Stimulated activated CD4-positive, alpha-beta T cell treated with anti-CD3 and anti-CD28 coated beads, Interleukin-2, amount 100 ng/mL, for 48 hours (primary cell): ENCODE data around the gene GPC3.
"Not testable (repeated sequence)": the region's sequence is repeated elsewhere in the genome, so short reads cannot be mapped to it uniquely, and the experiment has no call there.

ENCODE experiments used
- DNase-seq, 2 donors: peaks; one replicate each; pipeline ENCODE4 v3.0.0-alpha.2; 2020

GPC3 gene

DNA sequence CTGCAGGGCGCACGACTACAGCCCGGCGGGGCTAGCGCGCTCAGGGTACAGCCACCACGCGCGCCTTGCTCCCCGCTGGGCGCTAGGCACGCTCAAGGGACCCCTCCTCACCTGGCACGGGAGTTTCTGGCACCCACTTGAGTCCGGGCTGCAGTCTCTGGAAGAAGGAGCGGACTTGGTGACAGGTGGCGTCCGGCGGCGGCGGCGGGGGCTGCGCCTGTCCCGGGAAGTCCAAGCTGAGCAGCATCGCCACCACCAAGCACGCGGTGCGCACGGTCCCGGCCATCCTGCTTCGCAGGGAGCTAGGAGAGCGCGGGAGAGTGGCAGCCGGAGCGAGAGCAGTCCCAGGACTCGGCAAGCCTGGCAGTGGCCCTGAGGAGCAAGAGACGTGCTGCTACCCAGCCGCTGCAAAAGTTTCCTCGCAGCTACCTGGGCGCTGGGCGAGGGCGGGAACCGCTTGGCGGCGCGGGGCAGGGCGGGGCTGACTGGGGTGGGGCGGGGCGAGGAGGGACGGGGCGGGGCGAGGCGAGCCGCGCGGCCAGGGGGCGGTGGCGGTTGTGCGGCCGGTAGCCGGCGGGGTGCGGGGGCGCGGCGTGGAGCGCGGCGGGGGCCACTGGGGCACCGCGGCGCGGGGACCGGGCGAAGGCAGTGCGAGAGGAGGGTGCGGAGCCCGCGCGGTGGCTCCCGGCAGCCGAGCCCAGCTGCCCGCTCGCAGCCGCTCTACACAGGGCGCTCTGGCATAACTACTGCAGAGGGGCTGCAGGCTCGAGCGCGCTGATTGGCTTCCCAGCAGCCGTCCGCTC is at the start of gene GPC3:
Gene GPC3 (minus strand): TSS at position 431 of the 803 bp plus-strand sequence.
- peak; percentile 1 to 38 for DNase-seq

DNA sequence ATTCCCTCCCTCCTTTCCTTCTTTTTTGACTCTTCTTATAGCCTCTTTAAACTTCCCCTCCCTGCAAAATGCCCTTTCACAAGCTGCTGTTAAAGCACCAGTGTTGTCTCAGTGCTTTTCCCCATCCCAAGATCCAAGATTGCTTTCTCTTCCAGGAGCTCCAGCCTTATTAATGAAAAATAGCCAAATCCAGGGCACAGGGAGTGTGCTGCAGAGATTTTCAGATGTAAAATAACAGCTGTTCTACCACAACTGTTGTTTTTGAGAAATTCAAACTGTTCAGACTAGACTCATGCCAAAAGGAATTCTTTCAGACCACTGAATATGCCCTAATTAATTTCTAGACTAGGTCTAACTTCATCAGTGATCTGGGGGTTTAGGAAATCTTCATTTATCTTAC is 47.0 kb upstream of the GPC3 start:
- no peak for DNase-seq

DNA sequence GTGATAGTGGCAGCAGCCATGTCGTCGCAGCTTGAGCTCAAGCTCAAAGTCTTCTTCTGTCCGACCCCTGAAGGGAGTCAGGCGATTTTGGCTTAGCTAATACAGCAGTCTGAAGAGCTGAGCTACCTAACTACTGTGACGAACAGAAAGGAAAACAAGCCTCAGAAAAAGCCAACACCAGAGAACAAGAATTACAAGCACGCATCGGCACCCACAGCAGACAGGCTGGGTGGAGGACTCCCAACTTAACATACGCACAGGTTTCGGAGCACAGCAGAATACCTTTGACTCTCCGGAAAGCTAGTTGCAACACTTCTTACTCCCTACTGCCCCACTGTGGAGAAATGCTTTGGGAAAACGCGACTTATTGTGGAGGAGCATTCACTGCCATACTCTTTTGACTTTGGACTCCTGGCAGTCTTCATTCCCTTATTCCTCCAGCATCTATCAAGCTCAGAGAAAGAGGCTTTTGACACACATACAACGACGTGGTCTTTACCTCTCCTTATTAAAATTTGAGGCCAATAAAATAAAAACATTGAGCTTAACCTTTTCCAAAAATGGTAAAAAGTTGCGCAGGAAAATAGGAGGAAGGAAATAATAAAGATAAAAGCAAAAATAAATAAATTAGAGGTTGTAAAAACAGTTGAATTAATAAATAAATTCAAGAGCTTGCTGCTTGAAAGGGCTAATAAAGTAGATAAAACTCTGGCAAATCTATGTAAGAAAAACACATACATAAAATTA is 41.3 kb upstream of the GPC3 start:
- DNase-seq: peak; percentile 17 to 19

DNA sequence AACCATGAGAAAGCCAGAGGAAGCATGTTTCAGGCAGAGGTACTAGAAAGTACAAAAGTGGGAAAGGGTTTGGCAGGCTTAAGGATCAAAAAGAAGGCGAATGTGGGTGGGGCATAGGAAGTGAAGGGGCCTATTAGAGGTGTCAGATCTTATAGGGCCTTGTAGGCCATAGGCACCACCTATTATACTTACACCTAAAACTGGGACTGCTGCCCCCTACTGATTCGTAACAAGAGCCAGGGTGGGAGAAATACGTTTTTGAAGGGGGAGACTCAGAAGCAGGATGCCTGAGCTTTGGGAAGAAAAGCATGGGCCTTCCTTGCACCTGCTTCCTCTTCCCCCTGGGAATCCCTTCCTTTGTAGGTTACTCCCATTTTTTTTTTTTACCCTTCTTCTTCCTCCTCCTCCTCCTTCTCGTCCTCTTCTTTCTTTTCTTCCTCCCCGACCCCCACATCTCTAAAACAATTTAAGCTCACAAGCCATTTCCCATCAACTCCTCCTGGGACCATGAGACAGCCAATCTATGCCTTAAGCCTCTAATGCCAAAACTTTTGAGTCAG is 40.7 kb upstream of the GPC3 start:
- DNase-seq: no peak

DNA sequence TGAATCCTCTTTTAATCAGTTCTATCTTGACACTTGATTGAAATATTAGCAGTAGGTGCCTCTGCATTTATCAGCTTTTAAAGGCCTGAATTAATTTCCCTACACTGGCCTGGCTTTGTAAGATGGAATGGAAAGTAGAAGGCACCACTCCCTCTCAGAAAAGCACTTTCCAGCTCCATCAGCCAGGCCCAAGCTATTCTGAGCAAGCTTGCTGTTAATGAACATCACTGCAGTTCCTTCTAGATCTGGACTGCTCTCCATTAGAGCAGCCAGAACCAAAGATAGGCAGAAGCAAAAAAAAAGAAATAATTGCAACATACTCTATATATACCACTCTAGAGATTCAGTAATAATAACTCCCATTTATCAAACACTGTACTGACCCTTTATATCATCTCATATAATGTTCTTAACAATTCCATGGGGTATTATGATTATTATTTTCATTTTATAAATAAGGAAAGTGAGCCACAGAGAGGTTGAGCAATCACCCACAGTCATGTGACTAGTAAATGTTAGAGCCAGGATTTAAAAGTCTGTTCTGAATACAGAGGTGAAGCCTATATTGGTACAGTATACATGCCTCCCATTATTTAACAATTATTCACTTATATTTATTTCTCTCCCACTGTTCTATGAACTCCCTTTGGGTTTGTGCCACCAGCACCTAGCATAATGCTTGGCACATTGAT is 39.4 kb upstream of the GPC3 start:
- no peak for DNase-seq

DNA sequence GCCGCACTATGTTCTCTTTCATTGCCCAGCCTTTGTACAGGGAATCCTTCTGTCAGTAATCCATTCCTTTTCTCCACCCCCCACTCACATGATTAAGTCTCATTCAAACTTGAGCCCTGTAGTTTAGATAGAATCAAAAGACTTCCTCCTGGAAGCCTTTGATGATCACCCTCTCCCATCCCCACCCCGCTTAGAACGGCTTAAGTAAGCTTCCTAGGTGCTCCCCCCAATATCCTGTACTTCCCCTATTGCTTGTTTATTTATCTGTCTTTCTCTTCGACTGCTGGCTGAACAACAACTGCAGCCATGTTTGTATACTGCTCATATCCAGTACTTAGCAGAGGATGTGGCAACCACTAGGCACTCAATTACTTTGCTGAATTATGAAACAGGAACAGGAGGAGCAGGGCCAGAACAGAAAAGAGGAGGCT is 38.5 kb upstream of the GPC3 start:
- DNase-seq: no peak

DNA sequence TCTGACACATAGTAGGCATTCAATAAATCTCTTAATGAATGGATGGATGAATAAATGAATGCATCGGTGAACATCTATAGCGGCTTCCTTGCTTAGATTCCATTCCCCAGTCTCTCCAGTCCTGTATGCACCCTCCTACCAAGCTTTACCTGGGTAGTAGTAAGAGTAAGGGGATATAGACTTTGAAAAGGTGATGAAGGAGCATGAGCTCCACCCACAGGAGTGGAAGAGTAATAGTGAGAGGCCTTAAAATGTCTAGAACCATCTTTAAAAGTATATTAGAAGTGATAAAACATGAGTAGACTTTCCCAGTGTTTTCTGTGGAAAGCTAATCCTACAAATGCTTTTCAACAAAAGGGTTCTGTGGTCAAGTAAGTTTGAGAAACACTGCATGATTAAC is 35.5 kb upstream of the GPC3 start:
- no peak for DNase-seq

DNA sequence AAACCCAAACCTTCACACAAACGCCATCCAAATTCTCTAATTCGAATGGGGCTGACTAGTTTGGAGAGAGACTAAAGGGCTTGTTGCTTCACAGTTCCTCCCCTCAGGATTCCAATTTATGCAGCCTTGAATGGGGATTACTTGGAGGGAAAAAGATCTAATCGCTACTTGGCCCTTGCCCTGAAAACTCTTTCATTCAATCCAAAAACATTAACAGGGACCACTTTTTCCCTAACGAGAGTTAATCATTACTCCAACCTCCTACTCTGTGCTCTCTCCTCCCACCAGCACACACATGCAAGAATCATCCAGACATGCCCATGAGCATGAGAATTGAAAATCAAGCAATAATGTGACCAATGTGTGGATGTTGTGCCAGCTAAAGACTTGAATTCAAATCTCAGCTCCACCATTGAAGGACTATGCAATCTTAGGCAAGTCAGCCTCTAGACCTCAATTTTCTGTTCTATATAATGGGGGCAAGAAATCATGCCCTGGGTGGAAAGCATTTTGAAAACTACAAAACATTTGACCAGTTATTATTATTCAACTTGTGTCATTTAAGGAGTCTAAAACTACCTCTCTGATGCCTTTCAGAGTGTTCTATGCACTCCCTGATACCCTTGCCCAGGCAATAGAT is 34.3 kb upstream of the GPC3 start:
- no peak for DNase-seq

DNA sequence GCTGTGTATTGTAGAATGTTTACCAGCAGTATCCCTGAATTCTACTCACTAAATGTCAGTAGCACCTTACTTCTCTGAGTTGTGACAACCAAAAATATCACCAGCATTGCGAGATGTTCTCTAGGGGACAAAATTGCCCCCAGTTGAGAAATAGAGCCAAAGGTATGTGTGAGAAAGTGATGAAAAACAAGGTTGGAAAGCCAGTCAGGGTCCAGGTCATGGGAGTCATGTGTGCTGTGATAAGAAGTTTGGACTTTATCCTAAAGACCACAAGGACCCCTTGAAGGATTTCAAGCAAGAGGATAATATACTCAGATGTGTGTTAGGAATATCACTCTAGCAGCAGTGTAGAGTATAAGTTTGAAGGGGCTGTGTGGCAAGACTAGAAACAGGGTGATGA is 30.9 kb upstream of the GPC3 start:
- DNase-seq: not testable (repeated sequence)

DNA sequence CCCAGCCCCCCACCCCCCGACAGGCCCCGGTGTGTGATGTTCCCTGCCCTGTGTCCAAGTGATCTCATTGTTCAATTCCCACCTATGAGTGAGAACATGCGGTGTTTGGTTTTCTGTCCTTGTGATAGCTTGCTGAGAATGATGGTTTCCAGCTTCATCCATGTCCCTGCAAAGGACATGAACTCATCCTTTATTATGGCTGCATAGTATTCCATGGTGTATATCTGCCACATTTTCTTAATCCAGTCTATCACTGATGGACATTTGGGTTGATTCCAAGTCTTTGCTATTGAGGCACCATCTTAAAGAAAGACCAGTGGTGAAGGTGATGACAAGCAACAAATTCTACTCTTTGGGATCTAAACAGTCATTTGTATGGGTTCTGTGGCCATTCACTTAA is 30.1 kb upstream of the GPC3 start:
- DNase-seq: not testable (repeated sequence)

DNA sequence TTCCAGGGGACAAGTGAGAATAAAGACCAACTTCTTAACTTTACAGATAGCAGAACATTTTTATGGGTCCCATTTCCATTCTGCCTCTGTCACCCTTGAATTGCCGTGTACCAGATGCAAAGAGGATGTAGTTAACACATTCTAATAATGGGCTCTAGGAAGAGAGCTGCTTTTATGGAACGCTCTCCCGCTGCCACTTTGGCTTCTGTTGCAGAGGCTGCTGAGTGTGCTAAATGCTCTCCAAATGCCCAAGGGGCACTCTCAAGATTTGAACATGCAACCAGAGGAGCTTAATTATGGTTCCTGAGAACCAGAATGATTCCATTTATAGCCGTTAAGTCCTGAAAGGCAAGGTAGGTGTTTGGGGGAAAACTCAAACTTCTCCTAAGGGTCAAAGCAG is 28.1 kb upstream of the GPC3 start:
- no peak for DNase-seq

DNA sequence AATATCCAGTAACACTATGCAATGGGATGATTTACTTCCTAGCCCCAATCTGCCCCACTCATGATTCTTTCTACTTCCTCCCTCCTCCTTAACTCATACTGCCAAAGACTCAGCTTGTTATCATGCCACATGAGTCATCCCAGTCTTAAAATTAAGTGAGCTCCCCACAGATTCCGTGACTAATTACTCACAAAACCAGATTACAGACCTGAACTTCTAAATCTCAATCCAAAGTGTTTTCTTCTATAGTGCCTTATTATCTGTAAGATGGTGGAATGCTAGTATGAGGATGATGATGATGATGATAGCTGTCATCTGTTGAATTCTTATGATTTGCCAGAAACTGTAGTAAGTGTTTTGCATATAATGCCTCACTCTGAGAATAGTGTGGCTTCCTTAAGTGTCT is 27.7 kb upstream of the GPC3 start:
- DNase-seq: no peak

DNA sequence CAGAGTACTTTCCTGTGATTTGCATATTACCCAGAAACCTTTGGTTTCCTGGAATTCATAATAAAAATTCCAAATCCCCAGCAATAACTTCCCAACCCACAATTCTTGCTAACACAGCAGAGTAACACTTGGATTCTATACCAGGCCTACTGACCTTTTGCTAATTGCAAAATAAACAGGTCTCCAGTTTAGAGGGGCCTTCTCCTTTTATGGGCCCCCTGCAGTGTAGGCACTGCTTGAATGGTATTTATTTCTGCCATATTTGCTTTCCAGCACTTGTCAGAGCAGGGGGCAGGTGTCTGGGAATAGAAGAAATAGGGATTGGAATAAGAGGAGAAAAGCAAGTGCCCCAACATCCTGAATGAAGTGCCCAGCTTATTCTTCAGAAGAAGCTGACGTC is 25.3 kb upstream of the GPC3 start:
- DNase-seq: no peak

DNA sequence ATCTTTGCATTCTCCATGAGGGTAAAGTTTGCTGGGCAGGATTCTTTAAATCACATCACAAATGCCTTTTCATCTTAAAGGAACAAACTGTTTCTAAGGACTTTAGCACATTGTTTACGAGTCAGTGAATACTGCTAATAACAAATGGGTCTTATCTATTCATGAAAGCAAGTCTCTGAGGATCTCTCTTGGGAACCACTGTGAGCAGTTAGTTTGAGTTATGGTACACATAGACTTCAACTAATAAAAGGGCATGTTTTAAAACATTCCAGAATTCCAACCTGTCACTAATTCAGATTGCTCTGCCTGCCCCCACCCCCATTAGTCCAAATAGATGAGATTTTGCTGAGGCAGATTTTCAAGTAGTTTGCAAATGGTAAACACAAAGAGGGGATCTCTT is 22.3 kb upstream of the GPC3 start:
- DNase-seq: no peak

DNA sequence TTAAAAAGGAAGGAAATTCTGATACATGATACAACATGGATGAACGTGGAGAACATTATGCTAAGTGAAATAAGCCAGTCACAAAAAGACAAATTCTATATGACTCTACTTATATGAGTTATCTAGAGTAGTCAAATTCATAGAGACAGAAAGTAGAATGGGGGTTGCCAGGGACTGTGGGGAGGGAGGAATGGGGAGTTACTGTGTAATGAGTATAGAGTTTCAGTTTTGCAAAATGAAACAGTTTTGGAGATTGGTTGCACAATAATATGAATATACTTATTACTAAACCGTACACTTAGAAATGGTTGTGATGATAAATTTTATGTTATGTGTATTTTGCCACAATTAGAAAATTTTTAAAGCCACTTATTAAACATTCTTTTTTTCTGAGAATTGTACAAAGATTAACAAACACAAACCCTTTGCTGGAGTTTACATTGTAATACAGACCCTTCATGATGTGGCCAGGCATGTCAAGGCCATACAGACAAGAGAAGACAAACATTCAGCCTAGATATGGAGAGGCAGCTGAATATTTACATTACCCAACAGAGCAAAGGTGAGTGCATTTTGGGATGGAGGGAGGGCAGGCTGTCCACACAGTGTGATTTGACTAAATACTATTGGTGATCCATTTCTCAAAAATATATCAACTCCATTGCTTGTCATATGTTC is 21.2 kb upstream of the GPC3 start:
- DNase-seq: no peak

DNA sequence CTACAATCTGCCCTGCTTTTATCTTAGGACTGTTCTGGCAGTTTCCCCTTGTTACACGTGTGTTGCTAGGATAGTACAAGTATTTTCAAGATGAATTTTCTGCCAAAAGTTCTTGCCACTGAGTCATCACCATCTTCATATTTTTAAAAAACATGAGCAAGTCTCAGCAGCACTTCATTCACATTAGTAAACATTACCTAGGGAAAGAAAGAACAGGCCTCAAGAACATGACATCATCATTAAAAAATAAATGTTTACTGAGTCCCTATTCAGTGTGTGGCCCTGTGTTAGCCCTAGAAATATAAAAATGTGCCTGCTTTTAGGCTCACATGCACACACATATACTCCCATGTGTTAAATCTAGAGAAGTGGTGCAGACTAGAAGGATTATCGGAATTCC is 18.7 kb upstream of the GPC3 start:
- DNase-seq: no peak

DNA sequence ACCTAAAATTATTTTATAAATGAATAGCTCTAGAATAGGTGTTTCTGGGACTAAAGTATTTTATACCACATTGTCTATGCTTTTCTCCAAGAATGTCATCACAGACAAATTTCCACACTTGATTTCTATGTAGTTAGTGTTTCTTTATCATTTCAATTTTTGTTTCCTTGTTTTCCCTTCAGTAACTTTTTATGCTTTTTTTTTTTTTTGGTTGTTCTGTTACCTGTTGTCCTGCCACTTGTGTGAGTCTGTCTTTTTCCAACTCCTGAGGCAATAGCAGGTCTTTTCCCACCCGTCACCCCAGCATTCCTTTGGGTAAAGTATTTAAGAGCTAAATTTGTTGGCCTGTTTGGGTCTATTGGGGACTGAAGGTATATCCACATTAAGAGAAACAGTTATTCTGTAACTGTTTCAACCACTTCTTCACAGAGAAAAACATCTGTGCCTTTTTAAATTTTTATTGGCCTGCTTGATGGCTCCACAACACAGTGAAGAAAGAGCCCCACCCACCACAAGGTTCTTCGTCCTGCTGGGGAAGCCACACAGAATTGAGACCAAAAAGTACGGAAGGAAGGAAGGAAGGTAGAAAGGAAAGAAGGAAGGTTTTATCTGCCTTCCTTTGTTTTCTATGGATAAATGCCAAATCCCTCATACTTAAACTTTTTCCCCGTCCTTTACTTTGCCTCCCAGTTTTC is 17.7 kb upstream of the GPC3 start:
- no peak for DNase-seq

DNA sequence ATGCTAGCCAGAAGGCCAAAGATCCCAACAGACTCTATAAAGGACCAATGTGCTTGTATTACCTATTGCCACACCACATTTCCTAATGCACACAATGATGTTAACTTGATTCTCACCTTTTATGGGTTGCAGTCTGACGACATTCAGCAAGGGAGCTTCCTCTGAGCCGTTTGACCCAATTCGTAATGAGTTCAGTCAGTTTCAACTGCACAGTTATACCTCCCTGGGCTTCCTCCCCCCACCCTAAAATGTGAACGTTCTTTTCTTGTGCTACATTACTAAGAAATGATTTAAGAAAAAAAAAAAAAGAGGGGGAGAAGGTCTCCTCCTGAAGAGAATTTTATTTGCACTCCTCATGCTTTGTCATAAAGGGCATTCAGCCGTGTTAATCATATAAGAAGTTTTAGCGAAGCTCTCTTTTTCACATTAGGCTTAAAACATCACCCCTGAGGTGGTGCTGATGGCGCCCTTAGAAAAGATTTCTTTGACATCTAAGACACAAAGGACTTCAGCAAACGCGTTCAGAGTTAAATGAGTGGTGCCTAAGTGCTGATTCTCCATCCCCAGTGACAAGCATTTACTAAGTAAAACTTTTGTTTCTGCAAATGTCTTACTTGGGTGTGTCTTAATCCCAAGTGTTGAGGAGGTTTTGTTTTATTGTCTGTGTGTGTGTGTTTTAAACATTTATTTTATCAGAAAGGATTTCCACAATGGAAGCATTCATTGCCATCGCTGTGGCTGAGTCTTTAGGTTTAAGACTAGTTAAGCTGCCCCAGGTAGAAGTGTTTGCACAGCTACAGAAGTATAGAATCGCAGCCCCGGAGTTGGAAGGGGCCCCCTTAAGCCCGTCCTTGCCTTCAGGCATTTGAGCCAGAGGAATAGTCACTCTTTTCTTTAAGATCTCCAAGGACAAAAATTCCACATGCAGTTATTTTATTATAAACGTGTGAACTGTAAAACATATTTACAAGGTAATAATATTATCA is 15.2 kb upstream of the GPC3 start:
- no peak for DNase-seq

DNA sequence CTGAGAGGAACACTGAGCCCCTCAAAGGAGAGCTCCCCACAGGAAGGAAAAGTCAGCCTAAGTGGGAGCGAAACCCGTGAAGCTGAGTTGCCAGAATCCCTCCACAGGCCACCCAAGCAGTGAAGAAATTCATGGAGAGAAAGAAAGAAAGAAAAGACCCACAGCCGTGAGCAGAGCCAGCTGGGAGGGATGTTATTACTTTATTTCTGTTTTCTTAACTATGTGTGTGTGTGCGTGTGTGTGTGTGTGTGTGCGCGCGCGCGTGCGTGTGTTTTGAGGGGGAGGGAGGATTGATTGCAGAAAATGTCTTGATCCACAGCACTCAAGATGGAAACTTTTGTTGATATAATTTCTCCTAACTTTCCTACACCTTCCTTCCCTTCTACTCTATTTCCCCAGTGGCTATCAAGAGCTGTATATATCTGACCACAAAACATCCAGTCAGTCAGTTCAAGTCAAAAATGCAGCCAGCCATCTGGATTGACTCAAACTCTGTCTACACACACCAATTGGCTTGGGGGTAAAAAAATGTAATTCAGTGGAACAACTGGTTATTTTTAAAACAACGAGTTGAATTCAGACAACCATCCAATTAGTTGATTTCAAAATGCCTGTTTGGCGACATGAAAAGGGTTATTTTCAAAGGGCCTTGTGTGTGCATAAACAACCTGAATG is 13.8 kb upstream of the GPC3 start:
- no peak for DNase-seq

DNA sequence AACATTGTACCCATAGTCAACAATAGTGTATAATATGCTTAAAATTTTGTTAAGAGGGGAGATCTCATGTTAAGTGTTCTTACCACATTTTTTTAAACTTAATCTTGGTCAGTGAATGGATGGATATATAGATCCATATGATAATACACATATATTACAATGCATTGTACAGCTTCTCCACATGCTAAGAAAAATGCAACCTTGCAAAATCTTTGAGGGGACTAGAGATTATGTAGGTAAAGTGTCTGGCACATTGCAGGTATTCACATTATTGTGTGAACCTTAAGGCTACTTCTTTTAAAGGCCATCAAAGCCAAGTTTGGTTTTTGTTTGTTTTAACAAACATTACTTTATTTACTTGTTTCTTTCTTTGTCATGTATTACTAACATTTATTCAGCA is 10.4 kb upstream of the GPC3 start:
- no peak for DNase-seq
